IPS-20b (cell line): ENCODE results near the gene NAIF1.
"Not testable (repeated sequence)": the region's sequence is repeated elsewhere in the genome, so short reads cannot be mapped to it uniquely, and the experiment has no call there.

Source experiments
- H3K27ac ChIP-seq: one replicate; pipeline ENCODE4 v1.5.1; 2013; ENCODE audit warnings: low read length
- H3K27me3 ChIP-seq: 2 replicates; pipeline ENCODE4 v1.6.1; 2013; ENCODE audit warnings: mild to moderate bottlenecking, low read length, inconsistent platforms; ENCODE audit not compliant: insufficient read depth
- H3K36me3 ChIP-seq: 2 replicates; pipeline ENCODE4 v1.6.1; 2013; ENCODE audit warnings: low read depth, mild to moderate bottlenecking, inconsistent platforms, low read length, moderate library complexity; ENCODE audit not compliant: insufficient read depth
- H3K4me1 ChIP-seq: 2 replicates; pipeline ENCODE4 v1.6.1; 2013; ENCODE audit warnings: mild to moderate bottlenecking, control low read depth, inconsistent platforms, low read length, moderate library complexity; ENCODE audit not compliant: insufficient read depth
- H3K4me3 ChIP-seq: 2 replicates; pipeline ENCODE4 v1.5.1; 2013; ENCODE audit warnings: mild to moderate bottlenecking, low read length, inconsistent platforms
- H3K9ac ChIP-seq: 2 replicates; pipeline ENCODE4 v1.6.1; 2013; ENCODE audit warnings: low read depth, mild to moderate bottlenecking, inconsistent platforms, low read length, moderate library complexity
- H3K9me3 ChIP-seq: 2 replicates; pipeline ENCODE4 v1.6.1; 2013; ENCODE audit warnings: mild to moderate bottlenecking, low read depth, low read length, inconsistent platforms; ENCODE audit not compliant: insufficient read depth

NAIF1 gene

GRCh38 chr9:128077847-128078503 lies 10.9 kb upstream of the NAIF1 start:
- Histone ChIP-seq H3K27ac (no peak overlapping the region), H3K4me1 (peaks cover 7% of the 10 kb centered on the region), H3K4me3 (no peak overlapping the region), H3K36me3 (no peaks in the 10 kb centered on the region), H3K9me3 (no peaks in the 10 kb centered on the region), H3K9ac (no peak overlapping the region), H3K27me3 (no peaks in the 10 kb centered on the region)

- Histone ChIP-seq H3K4me3 (no peak overlapping the region), H3K27me3 (no peaks in the 10 kb centered on the region), H3K9me3 (no peaks in the 10 kb centered on the region), H3K36me3 (no peaks in the 10 kb centered on the region), H3K4me1 (peaks cover 17% of the 10 kb centered on the region), H3K9ac (no peak overlapping the region; the same call in 1 of the 2 replicates), H3K27ac (no peak overlapping the region)
These were observed 6.2 kb upstream of the NAIF1 start for GRCh38 chr9:128073253-128073886.

GRCh38 chr9:128072144-128073021 lies 5.3 kb upstream of the NAIF1 start:
- Histone ChIP-seq H3K9ac (peak overlapping the region; percentile 56; the same call in 1 of the 2 replicates), H3K27ac (no peak overlapping the region), H3K36me3 (no peaks in the 10 kb centered on the region), H3K9me3 (no peaks in the 10 kb centered on the region), H3K27me3 (no peaks in the 10 kb centered on the region), H3K4me1 (peaks cover 17% of the 10 kb centered on the region), H3K4me3 (no peak overlapping the region)

- H3K9ac ChIP-seq, H3K36me3 ChIP-seq, H3K27me3 ChIP-seq, H3K27ac ChIP-seq, H3K9me3 ChIP-seq, H3K4me3 ChIP-seq: not testable (repeated sequence)
- H3K4me1 ChIP-seq, result peaks cover 17% of the 10 kb centered on the region
These were observed 4.4 kb upstream of the NAIF1 start for GRCh38 chr9:128071475-128071874.

- Histone ChIP-seq H3K27me3 (no peaks in the 10 kb centered on the region), H3K36me3 (no peaks in the 10 kb centered on the region), H3K9me3 (no peaks in the 10 kb centered on the region), H3K4me3 (no peak overlapping the region), H3K27ac (no peak overlapping the region), H3K9ac (no peak overlapping the region), H3K4me1 (peaks cover 17% of the 10 kb centered on the region)
These were observed 3.8 kb upstream of the NAIF1 start for GRCh38 chr9:128070874-128071273.

- Histone ChIP-seq H3K4me3 (peak overlapping the region; percentile 73), H3K9ac (peak overlapping the region; percentile 66; the same call in 1 of the 2 replicates), H3K27me3 (no peaks in the 10 kb centered on the region), H3K27ac (no peak overlapping the region), H3K4me1 (peaks cover 17% of the 10 kb centered on the region), H3K9me3 (no peaks in the 10 kb centered on the region), H3K36me3 (no peaks in the 10 kb centered on the region)
These were observed 1.5 kb upstream of the NAIF1 start for GRCh38 chr9:128068386-128069205.

GRCh38 chr9:128067645-128068385 lies 695 bp upstream of the NAIF1 start, which contains the start of gene SLC25A25:
TSS of gene SLC25A25 (plus strand) at chr9:128068232. CDS start at chr9:128068320, 88 bp downstream.
- Histone ChIP-seq H3K9ac (peak within 1 kb of the TSS; percentile 95), H3K27ac (peak within 1 kb of the TSS; percentile 89), H3K9me3 (no peaks in the 10 kb centered on the region), H3K4me1 (peaks cover 13% of the 10 kb centered on the region), H3K36me3 (no peaks in the 10 kb centered on the region), H3K4me3 (peak within 1 kb of the TSS; percentile 88), H3K27me3 (no peaks in the 10 kb centered on the region)

- Histone ChIP-seq H3K27ac (no peak overlapping the region), H3K9ac (no peak overlapping the region), H3K9me3 (no peaks in the 10 kb centered on the region), H3K36me3 (no peaks in the 10 kb centered on the region), H3K4me1 (0 out of 2 replicates have a peak, but pooled peaks cover 3% of the 10 kb centered on the region), H3K4me3 (peak overlapping the region; percentile 57; the same call in 1 of the 2 replicates), H3K27me3 (no peaks in the 10 kb centered on the region)
These were observed 1.0 kb downstream of the NAIF1 start for GRCh38 chr9:128065907-128066712.

- no peaks in the 10 kb centered on the region for H3K9me3 ChIP-seq
- H3K27me3 ChIP-seq, result no peaks in the 10 kb centered on the region
- H3K27ac ChIP-seq, result no peak overlapping the region
- H3K36me3 ChIP-seq, result no peaks in the 10 kb centered on the region
- H3K9ac ChIP-seq, result no peak overlapping the region
- no peaks in the 10 kb centered on the region for H3K4me1 ChIP-seq
- no peak overlapping the region for H3K4me3 ChIP-seq
These were observed 4.0 kb downstream of the NAIF1 start for GRCh38 chr9:128062846-128063831.
